RWPE2 (cell line): ENCODE measurements around the gene ZNF273.

Source experiments
- ATAC-seq: fragments of 200-7000 bp; cut with Tn5 transposase; 3 replicates; pipeline ENCODE4 v1.9.1; 2021; ENCODE audit warnings: low read depth
- DNase-seq: peaks from one replicate; pipeline ENCODE4 v3.0.0-alpha.2; 2020; ENCODE audit warnings: low spot score
- H3K27ac ChIP-seq: fragments of 450-650 bp; 2 replicates; pipeline ENCODE4 v1.5.1; 2017; ENCODE audit warnings: mild to moderate bottlenecking; ENCODE audit not compliant: poor library complexity, severe bottlenecking
- H3K27me3 ChIP-seq: fragments of 250-450 bp; sonication (Bioruptor Pico); 2 replicates; pipeline ENCODE4 v1.5.1; 2021; ENCODE audit warnings: mild to moderate bottlenecking, moderate library complexity; ENCODE audit not compliant: insufficient read depth, poor library complexity, severe bottlenecking
- H3K36me3 ChIP-seq: fragments of 250-450 bp; sonication (Bioruptor Pico); 2 replicates; pipeline ENCODE4 v1.5.1; 2020; ENCODE audit warnings: low read depth, mild to moderate bottlenecking, moderate library complexity
- H3K4me1 ChIP-seq: fragments of 250-450 bp; sonication (Bioruptor Pico); 2 replicates; pipeline ENCODE4 v1.5.1; 2021; ENCODE audit warnings: mild to moderate bottlenecking, moderate library complexity; ENCODE audit not compliant: insufficient read depth, poor library complexity, severe bottlenecking
- H3K4me3 ChIP-seq: fragments of 250-450 bp; sonication (Bioruptor Pico); 2 replicates; pipeline ENCODE4 v1.5.1; 2021; ENCODE audit warnings: mild to moderate bottlenecking, moderate library complexity; ENCODE audit not compliant: severe bottlenecking
- H3K9me3 ChIP-seq: fragments of 250-450 bp; sonication (Bioruptor Pico); 2 replicates; pipeline ENCODE4 v1.5.1; 2021; ENCODE audit warnings: mild to moderate bottlenecking, moderate library complexity; ENCODE audit not compliant: severe bottlenecking
- TF ChIP-seq, protein P1 (sequence below): fragments of 450-650 bp; IDR thresholded peaks from one replicate; pipeline ENCODE4 v1.5.1; 2017; ENCODE audit warnings: mild to moderate bottlenecking, moderate library complexity; ENCODE audit not compliant: poor library complexity, severe bottlenecking

The ZNF273 gene

DNA sequence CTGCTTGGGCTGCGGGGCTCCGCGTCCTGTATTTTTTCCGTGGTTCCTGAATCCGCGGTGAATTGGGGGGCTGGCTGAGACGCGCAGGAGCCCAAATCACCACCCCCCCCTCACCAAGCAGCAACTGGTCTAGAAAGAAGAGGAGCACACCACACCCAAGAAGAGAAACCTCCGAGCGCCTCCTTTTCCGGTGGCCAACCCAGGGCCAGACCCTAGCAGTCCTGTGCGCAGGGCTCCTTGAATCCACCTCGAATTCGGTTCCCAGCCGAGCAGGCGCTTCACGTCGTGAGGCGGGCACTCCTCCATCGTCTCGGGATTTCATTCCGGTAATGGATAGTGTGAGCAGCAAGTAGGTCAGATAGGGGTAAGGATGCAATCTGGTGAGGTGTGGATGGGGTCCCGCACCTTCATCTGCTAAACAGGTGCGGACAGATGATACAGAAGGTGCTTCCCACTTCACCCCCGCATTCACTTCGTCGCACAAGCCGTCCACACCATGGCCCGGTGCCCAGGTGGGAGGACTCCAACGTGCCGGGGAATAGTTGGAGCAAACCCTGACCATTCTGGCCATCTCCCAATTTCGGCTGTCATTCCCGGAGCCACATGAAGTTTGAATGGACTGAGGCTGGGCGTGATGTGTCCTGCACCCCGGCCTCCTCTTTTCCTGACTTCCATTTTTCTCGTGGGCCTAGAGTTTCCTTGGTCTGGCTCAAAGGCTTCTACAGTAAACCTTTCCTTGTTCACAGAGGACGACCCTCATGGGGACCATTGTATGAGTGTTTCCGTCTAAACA lies 19.8 kb upstream of the ZNF273 start:
- Histone ChIP-seq H3K27me3 (peaks cover 17% of the 10 kb centered on the region), H3K4me1 (no peaks in the 10 kb centered on the region), H3K27ac (no peak overlapping the region), H3K36me3 (no peaks in the 10 kb centered on the region), H3K9me3 (peaks cover 4% of the 10 kb centered on the region), H3K4me3 (no peak overlapping the region)
- ATAC-seq (no peak), DNase-seq (no peak)
- TF ChIP-seq, protein P1, sequence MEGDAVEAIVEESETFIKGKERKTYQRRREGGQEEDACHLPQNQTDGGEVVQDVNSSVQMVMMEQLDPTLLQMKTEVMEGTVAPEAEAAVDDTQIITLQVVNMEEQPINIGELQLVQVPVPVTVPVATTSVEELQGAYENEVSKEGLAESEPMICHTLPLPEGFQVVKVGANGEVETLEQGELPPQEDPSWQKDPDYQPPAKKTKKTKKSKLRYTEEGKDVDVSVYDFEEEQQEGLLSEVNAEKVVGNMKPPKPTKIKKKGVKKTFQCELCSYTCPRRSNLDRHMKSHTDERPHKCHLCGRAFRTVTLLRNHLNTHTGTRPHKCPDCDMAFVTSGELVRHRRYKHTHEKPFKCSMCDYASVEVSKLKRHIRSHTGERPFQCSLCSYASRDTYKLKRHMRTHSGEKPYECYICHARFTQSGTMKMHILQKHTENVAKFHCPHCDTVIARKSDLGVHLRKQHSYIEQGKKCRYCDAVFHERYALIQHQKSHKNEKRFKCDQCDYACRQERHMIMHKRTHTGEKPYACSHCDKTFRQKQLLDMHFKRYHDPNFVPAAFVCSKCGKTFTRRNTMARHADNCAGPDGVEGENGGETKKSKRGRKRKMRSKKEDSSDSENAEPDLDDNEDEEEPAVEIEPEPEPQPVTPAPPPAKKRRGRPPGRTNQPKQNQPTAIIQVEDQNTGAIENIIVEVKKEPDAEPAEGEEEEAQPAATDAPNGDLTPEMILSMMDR = no peak

DNA sequence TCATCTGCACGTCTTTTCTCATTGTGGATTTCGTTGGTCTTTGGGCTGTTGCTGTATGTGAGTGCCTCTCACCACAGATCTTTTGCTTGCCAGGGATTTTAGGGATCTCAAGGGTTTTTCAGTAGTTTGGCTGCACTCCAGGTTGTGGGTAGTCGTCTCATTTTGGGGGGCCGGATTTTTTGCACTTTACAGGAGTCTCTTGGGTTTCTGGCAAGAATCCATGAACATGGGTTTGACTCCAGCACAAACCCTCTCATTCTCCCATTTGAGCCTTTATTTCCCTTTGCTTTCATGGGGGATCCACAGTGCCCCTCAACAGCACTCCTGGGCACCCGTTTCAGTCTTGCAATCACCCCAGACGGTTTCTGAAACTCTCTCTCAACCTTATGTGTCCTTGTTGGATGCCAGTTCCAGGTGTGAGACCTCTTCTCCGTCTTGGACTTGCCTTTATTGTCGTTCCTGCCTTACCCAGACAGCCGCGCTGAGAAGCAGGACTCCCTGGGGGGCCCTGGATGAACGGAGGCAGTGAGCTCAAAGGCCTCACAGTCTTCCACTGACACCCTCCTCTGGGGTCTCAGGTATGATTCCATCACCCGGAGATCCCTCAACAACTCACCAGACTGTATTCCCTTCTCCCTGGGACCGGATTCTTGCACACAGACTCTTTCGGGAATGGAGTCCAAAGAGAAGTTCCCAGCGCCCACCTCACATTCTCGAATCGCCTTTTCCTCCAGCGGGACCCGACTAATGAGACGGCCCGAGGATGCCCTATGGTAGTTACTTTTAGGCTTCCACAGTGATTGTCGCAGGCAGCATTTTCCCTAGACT lies 18.8 kb upstream of the ZNF273 start:
- peaks cover 17% of the 10 kb centered on the region for H3K27me3 ChIP-seq
- no peak overlapping the region for H3K27ac ChIP-seq
- peaks cover under 1% of the 10 kb centered on the region for H3K9me3 ChIP-seq
- H3K4me3 ChIP-seq = no peak overlapping the region
- ATAC-seq (no peak), DNase-seq (no peak)
- no peaks in the 10 kb centered on the region for H3K4me1 ChIP-seq
- H3K36me3 ChIP-seq = no peaks in the 10 kb centered on the region
- TF ChIP-seq, protein P1 = no peak

DNA sequence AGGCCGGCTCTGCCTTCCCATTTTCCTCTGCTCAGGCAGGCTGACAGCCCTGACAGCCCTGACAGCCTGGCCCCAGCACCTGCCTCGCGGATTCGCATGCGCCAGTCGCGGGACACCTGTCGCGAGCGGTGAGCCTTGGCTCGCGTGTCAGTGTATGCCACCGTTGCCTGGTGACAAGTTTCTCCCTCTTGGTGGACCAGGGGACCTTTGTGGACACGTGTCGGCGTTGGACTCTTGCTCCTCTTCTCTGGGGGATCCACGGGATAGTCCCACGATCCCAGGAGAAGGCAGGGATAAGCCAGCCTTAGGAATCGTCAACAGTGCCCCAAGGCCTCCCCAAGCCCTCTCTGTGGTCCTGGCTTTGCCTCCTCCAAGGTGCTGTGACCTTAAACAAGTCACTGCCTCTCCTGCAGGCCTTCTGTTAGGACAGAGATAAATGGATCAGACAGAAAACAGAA lies 18.1 kb upstream of the ZNF273 start:
- no peak overlapping the region for H3K27ac ChIP-seq
- TF ChIP-seq, protein P1 = no peak
- no peaks in the 10 kb centered on the region for H3K4me1 ChIP-seq
- H3K36me3 ChIP-seq = no peaks in the 10 kb centered on the region
- no peak overlapping the region for H3K4me3 ChIP-seq
- no peaks in the 10 kb centered on the region for H3K9me3 ChIP-seq
- DNase-seq = no peak
- no peak for ATAC-seq
- peaks cover 17% of the 10 kb centered on the region for H3K27me3 ChIP-seq

DNA sequence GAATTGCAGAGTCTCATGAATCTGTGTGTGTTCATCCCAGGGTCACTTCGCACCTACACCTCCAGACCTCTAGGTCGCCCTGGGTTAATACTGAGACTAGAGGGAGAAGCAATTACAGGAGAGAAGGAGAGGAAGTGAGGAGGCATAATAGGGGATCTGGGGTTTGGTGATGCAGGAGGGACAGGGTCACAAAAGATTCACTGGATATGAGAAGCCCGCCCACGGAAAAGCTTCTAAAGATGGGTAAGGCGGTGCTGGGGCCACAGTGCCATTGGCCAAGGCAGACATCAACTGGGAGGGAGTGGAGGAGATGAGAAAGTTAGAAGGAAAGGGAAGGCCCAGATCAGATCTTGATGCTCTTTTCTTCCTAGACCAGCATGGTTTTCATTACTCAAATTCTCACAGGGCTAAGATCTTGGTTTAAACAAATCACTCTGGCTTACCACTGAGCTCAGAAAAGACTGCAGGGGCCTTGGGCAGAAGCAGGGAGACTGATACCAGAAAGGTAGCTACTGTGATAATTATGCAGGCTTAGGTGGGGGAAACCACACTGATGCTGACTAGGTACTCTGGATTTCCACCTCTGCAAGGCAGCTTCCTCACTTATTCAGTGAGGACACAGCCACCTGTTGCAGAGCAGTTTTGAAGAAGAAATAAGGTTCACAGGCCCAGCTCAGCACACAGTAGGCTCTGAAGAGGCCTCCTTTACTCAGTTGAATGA lies 17.4 kb upstream of the ZNF273 start:
- H3K27me3 ChIP-seq = peaks cover 17% of the 10 kb centered on the region
- no peaks in the 10 kb centered on the region for H3K9me3 ChIP-seq
- no peaks in the 10 kb centered on the region for H3K36me3 ChIP-seq
- H3K4me1 ChIP-seq = no peaks in the 10 kb centered on the region
- DNase-seq = no peak
- H3K4me3 ChIP-seq = no peak overlapping the region
- H3K27ac ChIP-seq = no peak overlapping the region
- no peak for ATAC-seq
- TF ChIP-seq, protein P1 = no peak
